Stimulated activated CD8-positive, alpha-beta memory T cell treated with anti-CD3 and anti-CD28 coated beads, Interleukin-12 subunit alpha, Interleukin-12 subunit beta, amount 100 ng/mL, for 4 hours (primary cell): Measurements from ENCODE around the gene GRIN3B.
"Not testable (repeated sequence)": the region's sequence is repeated elsewhere in the genome, so short reads cannot be mapped to it uniquely, and the experiment has no call there.

ENCODE experiments used
- DNase-seq: peaks from one replicate; pipeline ENCODE4 v3.0.0-alpha.2; 2020; ENCODE audit warnings: low read depth

The GRIN3B gene

DNA sequence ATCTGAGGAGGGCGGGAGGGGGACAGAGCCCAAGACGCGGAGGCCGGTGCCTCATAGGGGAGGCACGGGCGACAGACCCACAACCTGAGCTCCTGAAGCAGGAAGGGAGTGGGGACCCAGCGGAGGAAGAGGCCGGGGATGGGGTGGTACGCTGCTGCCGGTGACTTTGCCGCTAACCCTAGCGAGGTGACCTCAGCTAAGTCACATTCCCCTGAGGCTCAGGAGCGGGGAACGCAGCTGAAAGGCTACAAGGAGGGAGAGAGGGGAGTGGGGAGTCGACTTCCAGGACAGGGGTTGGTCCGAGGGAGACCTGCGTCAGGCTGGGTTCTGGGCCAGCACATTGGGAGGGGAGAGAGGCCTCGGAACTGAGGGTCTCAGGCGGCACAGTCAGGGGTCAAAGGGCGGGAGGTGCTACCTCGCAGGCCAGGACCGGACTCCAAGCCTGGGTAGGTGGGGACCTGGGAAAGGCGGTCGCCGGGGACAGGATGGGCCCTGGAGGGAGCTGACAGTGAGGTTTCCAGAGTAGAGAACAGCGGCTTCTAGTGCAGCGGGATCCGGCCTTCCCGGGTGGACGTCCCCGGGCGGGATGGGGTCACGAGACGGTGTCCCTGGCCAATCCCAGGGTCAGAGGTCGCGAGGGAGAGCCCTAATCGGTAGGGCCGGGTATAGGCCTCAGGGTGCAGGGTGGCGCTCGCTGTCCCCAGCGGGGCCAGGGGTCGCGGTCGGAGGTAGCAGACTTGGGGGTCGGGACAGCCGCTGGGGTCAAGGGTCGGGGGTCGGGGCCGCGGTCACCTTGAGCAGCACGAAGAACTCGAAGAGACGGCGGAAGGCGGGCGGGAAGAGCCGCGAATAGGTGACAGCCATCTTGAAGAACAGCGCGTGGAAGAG lies 20.0 kb downstream of the GRIN3B start:
- DNase-seq: no peak

DNA sequence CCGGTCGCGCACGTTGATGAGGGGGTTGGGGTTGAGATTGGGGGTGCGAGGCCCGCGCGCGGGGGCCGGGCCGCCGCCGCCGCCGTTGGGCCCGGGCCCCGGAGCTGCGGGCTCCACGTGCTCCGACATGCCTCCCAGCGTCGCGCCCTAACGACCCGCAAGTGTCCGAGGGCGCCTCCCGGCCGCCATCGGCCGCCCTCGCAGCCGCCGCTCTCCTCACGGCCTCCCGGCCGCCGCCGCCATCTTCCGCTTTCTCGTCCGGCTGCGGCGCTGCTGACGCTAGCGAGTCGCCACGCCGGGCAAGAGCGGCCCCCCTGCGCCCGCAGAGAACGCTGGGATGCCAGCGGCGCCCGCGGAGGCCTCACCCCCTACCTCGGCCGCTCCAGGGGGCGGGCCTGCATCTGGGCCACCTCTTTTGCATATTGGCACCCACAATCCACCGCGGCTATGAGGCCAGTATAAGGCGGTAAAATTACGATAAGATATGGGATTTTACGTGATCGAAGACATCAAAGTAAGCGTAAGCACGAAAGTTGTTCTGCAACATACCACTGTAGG lies 20.7 kb downstream of the GRIN3B start, which contains the start of gene TMEM259:
TMEM259 (minus strand) TSS at position 256 of the 558 bp plus-strand sequence; CDS start at position 129, 127 bp downstream.
- DNase-seq: peak; percentile 97

DNA sequence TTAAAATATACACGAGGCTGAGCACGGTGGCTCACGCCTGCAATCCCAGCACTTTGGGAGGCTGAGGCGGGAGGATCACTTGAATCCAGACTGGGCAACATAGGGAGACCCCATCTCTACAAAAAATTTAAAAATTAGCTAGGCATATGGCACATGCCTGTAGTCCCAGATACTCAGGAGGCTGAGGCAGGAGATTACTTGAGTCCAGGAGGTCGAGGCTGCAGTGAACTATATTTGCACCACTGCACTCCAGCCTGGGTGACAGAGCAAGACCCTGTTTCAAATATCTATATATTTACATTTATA lies 23.6 kb downstream of the GRIN3B start:
- DNase-seq: not testable (repeated sequence)

- DNase-seq: not testable (repeated sequence)
Observed at GRCh38 chr19:1025080-1025479, 24.9 kb downstream of the GRIN3B start.

DNA sequence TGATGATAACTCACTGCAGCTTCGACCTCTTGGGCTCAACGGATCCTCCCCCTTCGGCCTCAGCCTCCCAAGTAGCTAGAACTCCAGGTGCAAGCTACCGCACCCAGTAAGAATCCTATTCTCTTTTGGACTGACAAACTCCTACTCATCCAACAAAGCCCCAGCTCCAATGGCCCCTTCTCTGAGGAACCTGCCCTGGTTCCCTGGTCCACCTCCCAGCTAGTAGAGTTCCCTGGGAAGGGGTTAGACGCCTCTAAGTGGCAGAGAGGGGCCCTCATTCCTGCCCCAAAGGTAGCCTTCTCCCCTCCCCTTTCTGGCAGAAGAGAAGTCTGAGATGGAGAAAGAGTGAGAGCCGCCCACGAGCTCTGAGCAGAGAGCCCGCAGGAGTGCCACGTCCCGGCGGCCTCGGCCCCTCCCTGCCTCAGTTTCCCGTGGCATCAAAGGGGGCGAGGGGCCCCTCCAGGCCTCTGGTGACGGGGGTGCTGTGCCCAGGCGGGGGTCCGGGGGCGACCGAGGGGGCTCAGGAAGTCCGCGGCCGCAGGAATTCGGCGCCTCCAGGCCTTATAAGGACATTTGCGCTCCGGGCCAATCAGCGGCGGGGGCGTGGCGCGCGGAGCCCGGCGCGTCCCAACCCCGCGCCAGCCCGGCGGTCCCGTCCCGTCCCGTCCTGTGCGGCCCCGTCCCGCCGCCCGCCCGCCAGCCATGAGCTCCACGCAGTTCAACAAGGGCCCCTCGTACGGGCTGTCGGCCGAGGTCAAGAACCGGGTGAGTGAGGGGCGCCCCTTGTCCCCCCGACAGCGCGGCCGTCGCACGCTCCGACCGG lies 26.0 kb downstream of the GRIN3B start, which contains the start of gene CNN2:
CNN2 (plus strand) TSS at position 649 of the 823 bp plus-strand sequence; CDS start at position 703, 54 bp downstream.
- DNase-seq: peak; percentile 46

DNA sequence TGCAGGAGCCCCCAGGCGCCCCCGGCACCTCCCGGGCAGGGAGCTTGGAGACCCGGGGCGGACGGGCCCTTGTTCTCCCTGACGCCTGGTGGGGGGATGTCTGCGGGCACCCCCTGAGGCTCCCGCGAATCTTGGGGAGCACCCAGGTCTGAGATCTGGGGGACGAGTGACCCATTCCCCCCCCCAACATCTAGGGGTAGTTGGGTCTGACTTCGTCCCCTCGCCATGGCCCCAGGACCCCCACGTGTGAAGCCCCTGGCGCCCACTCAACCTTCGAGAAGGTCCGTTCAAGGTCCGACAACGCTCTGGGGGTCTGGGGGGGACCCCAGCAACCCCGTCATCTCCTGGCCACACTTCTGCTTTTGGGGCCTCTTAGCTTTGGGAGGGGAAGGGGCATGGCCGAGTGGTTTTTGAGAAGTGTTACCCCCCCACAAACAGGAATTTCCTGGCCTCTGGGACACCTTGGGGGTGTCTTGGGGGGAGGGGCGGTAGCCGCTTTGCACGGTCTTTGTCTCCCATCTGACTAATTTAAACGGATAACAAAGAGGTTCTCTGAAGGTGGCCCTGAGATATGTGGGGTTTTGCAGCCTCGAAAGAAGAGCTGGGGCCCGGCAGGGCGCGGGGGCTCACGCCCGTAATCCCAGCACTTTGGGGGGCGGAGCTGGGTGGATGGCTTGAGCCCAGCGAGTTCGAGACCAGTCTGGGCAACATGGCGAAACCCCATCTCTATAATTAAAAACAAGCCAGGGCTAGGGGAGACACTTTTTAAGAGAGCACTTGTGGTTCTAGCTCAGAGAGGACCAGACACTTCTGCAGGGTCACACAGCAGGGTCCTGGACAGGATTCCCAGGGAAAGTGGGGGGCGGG lies 26.8 kb downstream of the GRIN3B start:
- DNase-seq: no peak

DNA sequence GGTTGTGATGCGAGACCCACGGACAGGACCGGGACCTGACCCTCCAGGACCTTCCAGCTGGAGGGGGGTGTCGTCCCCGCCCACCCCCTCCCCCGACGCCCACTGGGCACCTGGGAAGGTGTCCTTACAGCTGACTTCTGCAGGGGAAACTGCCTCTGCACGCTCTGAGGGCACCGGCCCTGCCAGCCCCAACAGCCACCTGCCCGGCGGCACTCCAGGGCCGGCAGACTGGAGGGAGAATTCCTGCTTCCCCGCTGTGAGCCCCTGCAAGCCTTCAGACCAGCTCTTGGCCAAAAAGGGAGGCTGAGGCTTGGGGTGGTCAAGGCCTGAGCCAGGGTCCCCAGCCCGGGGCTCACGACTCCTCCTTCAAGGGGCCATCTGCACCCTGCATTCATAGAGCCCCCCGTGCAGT lies 27.4 kb downstream of the GRIN3B start:
- no peak for DNase-seq

DNA sequence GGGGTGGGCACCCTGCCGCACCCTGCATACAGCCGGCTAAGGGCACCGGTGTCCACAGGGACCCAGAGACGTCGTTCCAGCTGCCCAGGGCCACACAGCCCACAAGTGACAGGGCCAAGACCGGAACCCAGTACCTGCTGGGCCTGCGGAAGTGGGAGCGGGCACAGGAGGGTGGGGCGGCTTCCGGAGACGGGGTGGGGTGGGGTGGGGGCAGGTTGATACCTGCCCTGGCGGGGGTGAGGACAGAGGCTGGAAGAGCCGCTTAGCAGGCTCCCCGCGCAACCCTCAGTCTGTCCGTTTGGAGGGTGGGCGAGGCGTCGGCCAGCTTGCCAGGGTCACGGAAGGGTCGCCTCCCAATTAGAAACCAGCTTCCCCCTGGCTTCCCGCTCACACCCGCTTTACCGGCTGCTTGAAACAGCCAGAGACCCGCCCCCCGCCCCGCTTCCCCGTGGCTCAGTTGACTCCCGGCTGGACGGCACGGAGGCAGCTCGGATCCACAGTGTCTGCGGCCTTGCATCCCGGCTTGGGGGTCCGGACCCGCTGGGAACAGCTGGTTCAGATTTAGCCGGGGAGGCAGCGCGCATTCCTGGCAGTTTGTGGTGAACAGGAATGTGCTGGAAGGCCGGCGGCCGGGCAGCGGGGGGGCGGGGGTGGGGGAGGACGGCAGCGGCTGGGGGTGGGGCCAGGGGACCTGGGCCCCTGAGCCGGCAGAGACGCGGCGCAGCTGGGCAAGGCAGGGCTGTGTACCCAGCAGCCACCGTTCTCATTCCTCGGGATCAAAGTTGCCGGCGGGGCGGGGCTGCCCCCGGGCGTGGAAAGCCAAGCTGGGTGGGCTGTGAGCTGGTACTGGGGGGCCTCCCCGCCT lies 28.1 kb downstream of the GRIN3B start:
- no peak for DNase-seq

DNA sequence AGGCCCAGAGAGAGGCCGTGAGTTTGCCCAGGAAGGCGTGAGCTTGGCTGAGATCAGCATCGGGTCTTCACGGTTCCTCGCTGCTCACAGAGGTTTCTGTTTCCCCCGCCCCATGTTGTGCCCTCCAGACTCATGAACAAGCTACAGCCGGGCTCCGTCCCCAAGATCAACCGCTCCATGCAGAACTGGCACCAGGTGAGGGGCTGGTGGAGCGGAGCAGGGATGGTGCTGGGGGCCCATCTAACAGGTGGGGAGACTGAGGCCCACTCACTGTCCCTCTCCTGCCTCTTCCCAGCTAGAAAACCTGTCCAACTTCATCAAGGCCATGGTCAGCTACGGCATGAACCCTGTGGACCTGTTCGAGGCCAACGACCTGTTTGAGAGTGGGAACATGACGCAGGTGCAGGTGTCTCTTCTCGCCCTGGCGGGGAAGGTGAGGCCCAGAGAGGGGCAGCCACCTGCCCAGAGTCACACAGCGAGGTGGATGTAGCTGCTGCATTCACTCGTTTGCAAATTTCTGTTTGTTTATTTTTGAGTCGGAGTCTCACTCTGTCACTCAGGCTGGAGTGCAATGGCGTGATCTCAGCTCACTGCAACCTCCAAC lies 32.1 kb downstream of the GRIN3B start:
- DNase-seq: no peak

DNA sequence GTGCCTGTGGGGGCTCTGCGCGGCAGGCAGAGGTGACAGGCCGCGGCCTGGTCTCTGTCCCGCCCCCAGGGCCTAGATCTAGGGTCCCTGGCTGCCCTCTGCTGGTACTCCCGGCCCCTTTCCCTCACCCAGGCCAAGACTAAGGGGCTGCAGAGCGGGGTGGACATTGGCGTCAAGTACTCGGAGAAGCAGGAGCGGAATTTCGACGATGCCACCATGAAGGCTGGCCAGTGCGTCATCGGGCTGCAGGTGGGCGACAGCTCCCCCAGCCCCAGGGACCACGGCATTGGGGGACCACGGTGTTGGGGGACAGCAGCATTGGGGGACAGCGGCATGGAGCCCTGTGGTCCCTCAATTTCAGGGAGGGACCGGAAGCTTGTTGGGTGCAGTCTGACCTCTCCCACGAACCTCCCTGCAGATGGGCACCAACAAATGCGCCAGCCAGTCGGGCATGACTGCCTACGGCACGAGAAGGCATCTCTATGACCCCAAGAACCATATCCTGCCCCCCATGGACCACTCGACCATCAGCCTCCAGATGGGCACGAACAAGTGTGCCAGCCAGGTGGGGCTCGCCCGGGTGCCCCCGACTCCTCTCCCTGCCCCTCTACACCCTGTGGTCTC lies 35.9 kb downstream of the GRIN3B start:
- no peak for DNase-seq

- DNase-seq: no peak
Observed at GRCh38 chr19:1037621-1038064, 37.4 kb downstream of the GRIN3B start.

DNA sequence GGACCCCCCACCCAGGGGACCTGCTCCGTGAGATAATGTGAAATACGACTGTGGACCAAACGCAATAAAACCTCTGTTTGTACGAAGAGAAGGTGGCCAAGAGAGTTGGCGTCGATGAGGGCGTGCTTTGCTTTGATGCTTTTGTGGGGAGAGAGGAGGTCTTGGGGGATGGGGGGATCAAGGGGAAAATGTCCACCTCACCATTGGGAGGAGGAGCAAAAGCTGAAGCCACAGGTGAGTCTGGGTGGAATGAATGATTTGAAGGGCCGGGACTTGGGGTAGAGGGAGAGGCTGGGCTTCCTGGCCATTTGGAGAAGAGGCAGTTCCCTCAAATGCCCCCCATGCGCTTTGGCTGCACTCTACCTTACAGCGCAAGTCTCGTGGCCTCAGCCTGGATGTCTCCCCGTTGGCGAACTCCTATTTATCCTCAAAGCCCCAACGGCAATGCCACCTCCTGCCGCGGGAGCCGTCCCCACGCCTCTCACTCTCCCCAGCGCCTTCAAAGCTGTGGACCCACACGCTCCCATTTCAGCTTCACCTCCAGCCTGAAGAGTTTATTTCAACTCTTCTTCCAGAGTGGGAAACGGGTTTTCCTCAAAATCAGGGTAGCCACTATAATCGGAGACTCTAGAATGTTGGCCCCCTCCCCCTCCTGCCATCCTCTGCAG lies 38.9 kb downstream of the GRIN3B start:
- no peak for DNase-seq

DNA sequence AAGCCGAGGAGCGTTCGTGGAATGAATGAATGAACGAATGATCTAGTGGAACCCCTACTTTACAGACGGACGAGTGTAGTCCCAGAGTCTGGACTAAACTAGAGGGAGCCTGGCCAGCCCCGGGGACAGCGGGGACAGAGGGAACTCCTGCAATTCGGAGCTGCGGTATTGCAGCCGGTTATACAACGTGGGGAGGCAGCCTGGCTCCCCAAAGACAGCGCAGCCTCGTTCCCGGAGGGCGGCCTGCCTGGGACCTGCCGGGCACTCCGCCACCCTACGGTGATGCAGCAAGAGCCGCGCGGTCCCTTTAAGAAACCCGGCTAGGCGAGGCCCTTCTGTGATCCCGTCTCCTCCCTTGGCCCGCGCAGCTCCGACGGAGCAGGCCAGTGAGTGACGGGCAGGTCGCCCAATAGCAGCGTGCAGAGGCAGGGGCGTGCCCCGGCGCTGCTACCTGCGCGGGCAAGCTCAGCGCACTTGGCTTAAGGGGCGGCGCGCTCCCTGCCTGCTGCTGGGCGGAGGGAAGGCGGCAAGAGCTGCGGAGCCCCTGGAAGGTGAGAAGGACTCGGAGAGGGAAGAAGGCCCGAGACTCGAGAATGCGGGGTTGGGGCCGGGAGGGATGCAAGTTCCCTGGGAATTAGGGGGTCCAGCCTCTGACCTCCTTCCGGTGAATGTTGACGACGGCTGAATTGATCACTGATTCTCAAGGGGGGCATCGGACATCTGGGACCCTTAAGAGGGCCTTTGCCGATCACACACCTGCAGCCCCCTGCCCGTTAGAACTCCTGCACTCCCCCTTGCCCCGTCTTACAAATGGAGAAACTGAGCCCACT lies 39.6 kb downstream of the GRIN3B start, which contains the start of gene ABCA7:
ABCA7 (plus strand) TSS at position 462 of the 830 bp plus-strand sequence. CDS start 1,255 bp downstream, outside the sequence.
- peak; percentile 99 for DNase-seq

GRCh38 chr19:1040476-1041271 lies 40.5 kb downstream of the GRIN3B start:
- peak; percentile 76 for DNase-seq

DNA sequence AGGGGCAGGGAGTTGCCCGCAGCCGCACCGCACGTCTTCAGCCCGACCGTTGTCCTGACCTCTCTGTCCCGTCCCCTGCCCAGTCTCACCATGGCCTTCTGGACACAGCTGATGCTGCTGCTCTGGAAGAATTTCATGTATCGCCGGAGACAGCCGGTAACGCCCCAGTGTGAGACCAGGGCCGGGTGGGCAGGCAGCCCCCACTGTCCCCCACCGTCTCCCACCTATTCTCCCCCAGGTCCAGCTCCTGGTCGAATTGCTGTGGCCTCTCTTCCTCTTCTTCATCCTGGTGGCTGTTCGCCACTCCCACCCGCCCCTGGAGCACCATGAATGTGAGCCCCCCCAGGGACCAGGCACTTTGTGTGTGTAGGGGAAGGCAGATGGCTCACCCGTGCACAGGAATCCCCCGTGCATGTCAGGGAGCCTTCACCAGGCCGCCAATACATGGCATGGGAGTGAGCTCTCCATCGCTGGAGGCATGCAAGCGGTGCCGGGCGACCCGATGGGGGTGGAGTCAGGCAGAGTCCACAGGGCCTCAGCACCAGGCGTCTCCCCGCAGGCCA lies 41.1 kb downstream of the GRIN3B start:
- DNase-seq: no peak

GRCh38 chr19:1041835-1042685 lies 41.8 kb downstream of the GRIN3B start:
- no peak for DNase-seq
